HepG2 (cell line): Measurements from ENCODE around the gene PGPEP1. TPM values are rescaled to one million over a fixed set of nuclear protein-coding genes. Genes with fewer than 3 reads are reported as not detected.

Experiments
- FOXK1 ChIP-seq: sonication (generic); formaldehyde crosslinking; IDR thresholded peaks from 2 replicates; pipeline ENCODE4 v1.4.0; 2020; ENCODE audit warnings: low read depth, missing genetic modification reagents, borderline replicate concordance
- HMGXB4 ChIP-seq, 2 experiments: sonication (generic) in 1 of 2; formaldehyde crosslinking in 1 of 2; IDR thresholded peaks; 2 replicates each; pipeline versions ENCODE4 v1.4.0 to v1.6.1; 2018 to 2020; ENCODE audit warnings: missing genetic modification reagents in 2 of 2, borderline replicate concordance in 1 of 2, low read depth in 1 of 2, mild to moderate bottlenecking in 1 of 2, missing biosample characterization in 1 of 2
- HNF4A ChIP-seq: sonication (generic); formaldehyde crosslinking; IDR thresholded peaks from 2 replicates; pipeline ENCODE4 v1.4.0; 2020; ENCODE audit warnings: missing genetic modification reagents
- KDM5A ChIP-seq: fragments of 200-600 bp; sonication (generic); IDR thresholded peaks from 2 replicates; pipeline ENCODE4 v1.7.0; 2018; ENCODE audit warnings: antibody characterized with exemption, mild to moderate bottlenecking, low read length, borderline replicate concordance
- KLF12 ChIP-seq: sonication (generic); formaldehyde crosslinking; IDR thresholded peaks from 2 replicates; pipeline ENCODE4 v1.4.0; 2020; ENCODE audit warnings: missing genetic modification reagents, borderline replicate concordance
- LCORL ChIP-seq, 2 experiments: fragments of 450-650 bp in 1 of 2; sonication (generic) in 1 of 2; formaldehyde crosslinking in 1 of 2; IDR thresholded peaks; 2 replicates each; pipeline versions ENCODE4 v1.5.0 to v1.6.1; 2017 to 2020; ENCODE audit warnings: antibody characterized with exemption in 1 of 2, missing genetic modification reagents in 1 of 2
- MED1 ChIP-seq: sonication (generic); formaldehyde crosslinking; IDR thresholded peaks from 2 replicates; pipeline ENCODE4 v1.4.0; 2020; ENCODE audit warnings: missing genetic modification reagents
- PATZ1 ChIP-seq: sonication (generic); formaldehyde crosslinking; IDR thresholded peaks from 2 replicates; pipeline ENCODE4 v1.4.0; 2020; ENCODE audit warnings: missing genetic modification reagents
- REL ChIP-seq: sonication (generic); formaldehyde crosslinking; conservative IDR thresholded peaks from 2 replicates; pipeline ENCODE4 v1.8.0; 2022; ENCODE audit warnings: mild to moderate bottlenecking, missing genetic modification reagents, moderate library complexity
- SAP130 ChIP-seq: IDR thresholded peaks from 2 replicates; pipeline ENCODE4 v1.6.1; 2016; ENCODE audit warnings: low read depth
- SNAI1 ChIP-seq: sonication (generic); formaldehyde crosslinking; IDR thresholded peaks from 2 replicates; pipeline ENCODE4 v1.5.0; 2020; ENCODE audit warnings: mild to moderate bottlenecking, missing genetic modification reagents, borderline replicate concordance
- SSRP1 ChIP-seq: IDR thresholded peaks from 2 replicates; pipeline ENCODE4 v1.6.1; 2016; ENCODE audit warnings: control low read depth
- ZFX ChIP-seq: sonication (generic); formaldehyde crosslinking; IDR thresholded peaks from 2 replicates; pipeline ENCODE4 v1.4.0; 2020; ENCODE audit warnings: mild to moderate bottlenecking, low read depth, missing genetic modification reagents, moderate library complexity
- ZFY ChIP-seq: sonication (generic); formaldehyde crosslinking; IDR thresholded peaks from 2 replicates; pipeline ENCODE4 v1.4.0; 2020; ENCODE audit warnings: missing genetic modification reagents
- ZHX1 ChIP-seq: sonication (generic); formaldehyde crosslinking; IDR thresholded peaks from 2 replicates; pipeline ENCODE4 v1.8.1; 2022; ENCODE audit warnings: low read depth, mild to moderate bottlenecking, missing genetic modification reagents
- ZNF225 ChIP-seq: sonication (generic); formaldehyde crosslinking; IDR thresholded peaks from 2 replicates; pipeline ENCODE4 v1.4.0; 2020; ENCODE audit warnings: mild to moderate bottlenecking, missing genetic modification reagents
- ZNF263 ChIP-seq: sonication (generic); formaldehyde crosslinking; IDR thresholded peaks from 2 replicates; pipeline ENCODE4 v1.4.0; 2020; ENCODE audit warnings: missing genetic modification reagents
- ZNF484 ChIP-seq: sonication (generic); formaldehyde crosslinking; IDR thresholded peaks from 2 replicates; pipeline ENCODE4 v1.5.1; 2020; ENCODE audit warnings: mild to moderate bottlenecking, low read depth, missing genetic modification reagents, borderline replicate concordance
- ZNF564 ChIP-seq: sonication (generic); formaldehyde crosslinking; IDR thresholded peaks from 2 replicates; pipeline ENCODE4 v1.8.1; 2023; ENCODE audit warnings: mild to moderate bottlenecking, missing genetic modification reagents
- ZNF878 ChIP-seq: sonication (generic); formaldehyde crosslinking; IDR thresholded peaks from 2 replicates; pipeline ENCODE4 v1.8.1; 2023; ENCODE audit warnings: mild to moderate bottlenecking, missing genetic modification reagents, moderate library complexity
- polyA plus RNA-seq, 8 experiments: library from polyadenylated mRNA; depleted of rRNA in 3 of 8; stranded (reverse) in 7 of 8; unstranded in 1 of 8; fragments of >200 nt; fragmentation: Illumina TruSeq in 4 of 8; extraction: Trizol in 4 of 8; gene quantifications; 2 replicates each; pipeline versions ENCODE4 v1.2.1 to v1.2.3, GENCODE V29; 2011 to 2016; ENCODE audit warnings: low read depth in 4 of 8, missing spikeins in 1 of 8, mixed read lengths in 1 of 8; ENCODE audit not compliant: insufficient read depth in 1 of 8
- total RNA-seq, 5 experiments: library from RNA; depleted of rRNA; stranded (reverse); fragments of >200 nt; fragmentation: Illumina TruSeq; extraction: Trizol; gene quantifications; 2 replicates each; pipeline ENCODE4 v1.2.3, GENCODE V29; 2016; ENCODE audit warnings: low read depth in 1 of 5
- TF ChIP-seq, protein P1 (sequence below): sonication (generic); formaldehyde crosslinking; IDR thresholded peaks from 2 replicates; pipeline ENCODE4 v1.5.0; 2020; ENCODE audit warnings: mild to moderate bottlenecking, missing genetic modification reagents, borderline replicate concordance

Gene PGPEP1
- total and polyA plus RNA-seq, 2 of the 13 experiments (the other 11 are each of a cell fraction or from before 2014, with no cell fraction given): 53.1 to 56.6 TPM

DNA sequence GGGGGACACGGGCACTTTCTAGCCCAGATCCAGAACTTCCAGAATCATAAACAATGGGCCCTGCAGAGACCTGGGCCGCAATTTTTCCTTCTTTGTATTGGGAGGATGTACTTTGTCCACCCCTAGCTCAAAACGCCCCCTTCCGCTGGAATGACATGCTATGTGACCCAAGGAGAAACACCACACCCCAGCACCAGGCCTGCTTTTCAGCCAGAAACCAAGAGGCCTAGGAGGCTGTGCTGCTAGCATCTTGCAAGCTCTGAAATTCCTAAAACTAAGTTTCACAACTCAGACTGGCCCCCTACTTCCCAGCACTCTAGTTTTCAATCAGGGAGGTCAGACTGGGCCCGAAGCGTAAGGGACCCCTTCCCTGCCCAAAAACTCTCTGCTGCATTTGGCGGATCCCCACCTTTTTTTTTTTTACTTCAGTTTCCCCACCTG is 18.1 kb upstream of the PGPEP1 start (continued):
- TF ChIP-seq ZHX1 (CRISPR knock-in tag) (no peak), KLF12 (0 out of 2 replicates have a peak, but pooled peaks have one; percentile 9), REL (CRISPR knock-in tag) (0 out of 2 replicates have a peak, but pooled peaks have one; percentile 29), SAP130 (CRISPR knock-in tag) (peak; percentile 53; the same call in 1 of the 2 replicates), ZNF263 (CRISPR knock-in tag) (0 out of 2 replicates have a peak, but pooled peaks have one; percentile 13), SSRP1 (CRISPR knock-in tag) (peak; percentile 46; the same call in 1 of the 2 replicates), SNAI1 (CRISPR knock-in tag) (peak; percentile 4; the same call in 1 of the 2 replicates), ZFY (CRISPR knock-in tag) (peak; percentile 84), ZFX (peak; percentile 88), FOXK1 (0 out of 2 replicates have a peak, but pooled peaks have one; percentile 24), LCORL (IDR thresholded peaks at IDR 0.05) (no peak), LCORL (CRISPR knock-in tag; IDR thresholded peaks at IDR 0.05) (0 out of 2 replicates have a peak, but pooled peaks have one; percentile 21), PATZ1 (CRISPR knock-in tag) (peak; percentile 56; the same call in 1 of the 2 replicates), ZNF564 (0 out of 2 replicates have a peak, but pooled peaks have one; percentile 10), HMGXB4 (CRISPR knock-in tag; IDR thresholded peaks at IDR 0.05; ENCODE audit: borderline replicate concordance in 1 of 2, low read depth in 1 of 2) (peak in 1 of 2 experiments; percentile 24; a peak in 1 of 4 replicates), MED1 (peak; percentile 47), KDM5A (0 out of 2 replicates have a peak, but pooled peaks have one; percentile 38), ZNF878 (0 out of 2 replicates have a peak, but pooled peaks have one; percentile 17), HNF4A (peak; percentile 51; the same call in 1 of the 2 replicates), ZNF225 (no peak), ZNF484 (CRISPR knock-in tag) (no peak)
- TF ChIP-seq, protein P1, sequence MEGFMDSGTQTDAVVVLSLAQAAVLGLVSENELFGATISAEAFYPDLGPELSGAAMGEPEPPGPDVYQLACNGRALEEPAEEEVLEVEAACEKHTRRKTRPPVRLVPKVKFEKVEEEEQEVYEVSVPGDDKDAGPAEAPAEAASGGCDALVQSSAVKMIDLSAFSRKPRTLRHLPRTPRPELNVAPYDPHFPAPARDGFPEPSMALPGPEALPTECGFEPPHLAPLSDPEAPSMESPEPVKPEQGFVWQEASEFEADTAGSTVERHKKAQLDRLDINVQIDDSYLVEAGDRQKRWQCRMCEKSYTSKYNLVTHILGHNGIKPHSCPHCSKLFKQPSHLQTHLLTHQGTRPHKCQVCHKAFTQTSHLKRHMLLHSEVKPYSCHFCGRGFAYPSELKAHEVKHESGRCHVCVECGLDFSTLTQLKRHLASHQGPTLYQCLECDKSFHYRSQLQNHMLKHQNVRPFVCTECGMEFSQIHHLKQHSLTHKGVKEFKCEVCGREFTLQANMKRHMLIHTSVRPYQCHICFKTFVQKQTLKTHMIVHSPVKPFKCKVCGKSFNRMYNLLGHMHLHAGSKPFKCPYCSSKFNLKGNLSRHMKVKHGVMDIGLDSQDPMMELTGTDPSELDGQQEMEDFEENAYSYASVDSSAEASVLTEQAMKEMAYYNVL (CRISPR knock-in tag): 0 out of 2 replicates have a peak, but pooled peaks have one; percentile 15
